Mucosa of stomach (tissue), 1 donor: ENCODE results near the gene TMEM178B.
"Not testable (repeated sequence)": the region's sequence is repeated elsewhere in the genome, so short reads cannot be mapped to it uniquely, and the experiment has no call there.

ENCODE experiments used
- H3K27me3 ChIP-seq: one replicate; pipeline ENCODE4 v1.7.0; 2013; ENCODE audit warnings: mild to moderate bottlenecking, low read length; ENCODE audit not compliant: control insufficient read depth, insufficient read depth
- H3K36me3 ChIP-seq: one replicate; pipeline ENCODE4 v1.7.0; 2013; ENCODE audit warnings: low read length; ENCODE audit not compliant: control insufficient read depth, insufficient read depth
- H3K4me1 ChIP-seq: one replicate; pipeline ENCODE4 v1.7.0; 2013; ENCODE audit warnings: mild to moderate bottlenecking, low read length; ENCODE audit not compliant: control insufficient read depth, insufficient read depth
- H3K4me3 ChIP-seq: one replicate; pipeline ENCODE4 v1.7.0; 2013; ENCODE audit warnings: low read length
- H3K9ac ChIP-seq: one replicate; pipeline ENCODE4 v1.7.0; 2013; ENCODE audit warnings: mild to moderate bottlenecking, low read length, moderate library complexity
- H3K9me3 ChIP-seq: one replicate; pipeline ENCODE4 v1.7.0; 2013; ENCODE audit warnings: mild to moderate bottlenecking, low read length, moderate library complexity; ENCODE audit not compliant: control insufficient read depth
- donor health status: Pancreatic carcinoma.

The TMEM178B gene

GRCh38 chr7:141053626-141054025 is 20.2 kb upstream of the TMEM178B start:
- no peaks in the 10 kb centered on the region for H3K4me1 ChIP-seq
- H3K36me3 ChIP-seq: no peaks in the 10 kb centered on the region
- peaks cover 4% of the 10 kb centered on the region for H3K27me3 ChIP-seq
- no peaks in the 10 kb centered on the region for H3K9me3 ChIP-seq
- H3K9ac ChIP-seq: no peak overlapping the region
- H3K4me3 ChIP-seq: no peak overlapping the region

GRCh38 chr7:141055146-141055545 is 18.7 kb upstream of the TMEM178B start:
- Histone ChIP-seq H3K4me3 (no peak overlapping the region), H3K9ac (no peak overlapping the region), H3K4me1 (no peaks in the 10 kb centered on the region), H3K27me3 (peaks cover 4% of the 10 kb centered on the region), H3K9me3 (no peaks in the 10 kb centered on the region), H3K36me3 (no peaks in the 10 kb centered on the region)

GRCh38 chr7:141057788-141058187 is 16.1 kb upstream of the TMEM178B start:
- Histone ChIP-seq H3K36me3 (no peaks in the 10 kb centered on the region), H3K9me3 (no peaks in the 10 kb centered on the region), H3K4me1 (no peaks in the 10 kb centered on the region), H3K4me3 (no peak overlapping the region), H3K27me3 (peaks cover 4% of the 10 kb centered on the region), H3K9ac (no peak overlapping the region)

- not testable (repeated sequence) for H3K9ac ChIP-seq, H3K9me3 ChIP-seq, H3K4me1 ChIP-seq, H3K4me3 ChIP-seq, H3K36me3 ChIP-seq
- H3K27me3 ChIP-seq: peaks cover 29% of the 10 kb centered on the region
Measured at GRCh38 chr7:141067856-141068255, 6.0 kb upstream of the TMEM178B start.

- H3K27me3 ChIP-seq: peaks cover 59% of the 10 kb centered on the region
- no peaks in the 10 kb centered on the region for H3K9me3 ChIP-seq
- no peak overlapping the region for H3K4me3 ChIP-seq
- no peaks in the 10 kb centered on the region for H3K4me1 ChIP-seq
- no peak overlapping the region for H3K9ac ChIP-seq
- no peaks in the 10 kb centered on the region for H3K36me3 ChIP-seq
Measured at GRCh38 chr7:141071260-141071854, 2.5 kb upstream of the TMEM178B start.

- Histone ChIP-seq H3K4me1 (no peaks in the 10 kb centered on the region), H3K9me3 (no peaks in the 10 kb centered on the region), H3K4me3 (no peak overlapping the region), H3K9ac (no peak overlapping the region), H3K27me3 (peaks cover 65% of the 10 kb centered on the region), H3K36me3 (no peaks in the 10 kb centered on the region)
Measured at GRCh38 chr7:141071855-141072547, 1.9 kb upstream of the TMEM178B start.

GRCh38 chr7:141072548-141073172 is 1.2 kb upstream of the TMEM178B start:
- H3K4me3 ChIP-seq: no peak overlapping the region
- H3K27me3 ChIP-seq: peaks cover 65% of the 10 kb centered on the region
- H3K9ac ChIP-seq: no peak overlapping the region

GRCh38 chr7:141073173-141073640 is 657 bp upstream of the TMEM178B start:
- H3K9me3 ChIP-seq: no peaks in the 10 kb centered on the region
- H3K27me3 ChIP-seq: peaks cover 65% of the 10 kb centered on the region
- H3K36me3 ChIP-seq: no peaks in the 10 kb centered on the region
- H3K9ac ChIP-seq: no peak overlapping the region
- H3K4me1 ChIP-seq: no peaks in the 10 kb centered on the region
- H3K4me3 ChIP-seq: no peak overlapping the region

More at GRCh38 chr7:141072548-141073172, 1.2 kb upstream of the TMEM178B start:
- H3K9me3 ChIP-seq: no peaks in the 10 kb centered on the region
- no peaks in the 10 kb centered on the region for H3K4me1 ChIP-seq
- H3K36me3 ChIP-seq: no peaks in the 10 kb centered on the region

- Histone ChIP-seq H3K4me3 (no peak overlapping the region), H3K36me3 (no peaks in the 10 kb centered on the region), H3K4me1 (no peaks in the 10 kb centered on the region), H3K9me3 (no peaks in the 10 kb centered on the region), H3K27me3 (peaks cover 64% of the 10 kb centered on the region), H3K9ac (no peak overlapping the region)
Measured at GRCh38 chr7:141074162-141074991, 513 bp downstream of the TMEM178B start.

GRCh38 chr7:141074997-141075396 is 1.1 kb downstream of the TMEM178B start:
- Histone ChIP-seq H3K9ac (no peak overlapping the region), H3K4me3 (no peak overlapping the region), H3K9me3 (no peaks in the 10 kb centered on the region), H3K27me3 (peaks cover 63% of the 10 kb centered on the region), H3K4me1 (no peaks in the 10 kb centered on the region), H3K36me3 (no peaks in the 10 kb centered on the region)

GRCh38 chr7:141076377-141076776 is 2.5 kb downstream of the TMEM178B start:
- no peak overlapping the region for H3K4me3 ChIP-seq
- no peaks in the 10 kb centered on the region for H3K36me3 ChIP-seq
- no peak overlapping the region for H3K9ac ChIP-seq
- H3K9me3 ChIP-seq: no peaks in the 10 kb centered on the region
- peaks cover 50% of the 10 kb centered on the region for H3K27me3 ChIP-seq
- H3K4me1 ChIP-seq: no peaks in the 10 kb centered on the region

- Histone ChIP-seq H3K9ac (no peak overlapping the region), H3K27me3 (peaks cover 26% of the 10 kb centered on the region), H3K4me1 (no peaks in the 10 kb centered on the region), H3K9me3 (no peaks in the 10 kb centered on the region), H3K36me3 (no peaks in the 10 kb centered on the region), H3K4me3 (no peak overlapping the region)
Measured at GRCh38 chr7:141079219-141079618, 5.4 kb downstream of the TMEM178B start.
